ENCODE data around the gene BAIAP2. TPM values are rescaled to one million over a fixed set of nuclear protein-coding genes. Genes with fewer than 3 reads are reported as not detected.

Gene BAIAP2
- polyA plus RNA-seq, 3 donors: 8.6 to 17.0 (median 11.2) TPM

DNA sequence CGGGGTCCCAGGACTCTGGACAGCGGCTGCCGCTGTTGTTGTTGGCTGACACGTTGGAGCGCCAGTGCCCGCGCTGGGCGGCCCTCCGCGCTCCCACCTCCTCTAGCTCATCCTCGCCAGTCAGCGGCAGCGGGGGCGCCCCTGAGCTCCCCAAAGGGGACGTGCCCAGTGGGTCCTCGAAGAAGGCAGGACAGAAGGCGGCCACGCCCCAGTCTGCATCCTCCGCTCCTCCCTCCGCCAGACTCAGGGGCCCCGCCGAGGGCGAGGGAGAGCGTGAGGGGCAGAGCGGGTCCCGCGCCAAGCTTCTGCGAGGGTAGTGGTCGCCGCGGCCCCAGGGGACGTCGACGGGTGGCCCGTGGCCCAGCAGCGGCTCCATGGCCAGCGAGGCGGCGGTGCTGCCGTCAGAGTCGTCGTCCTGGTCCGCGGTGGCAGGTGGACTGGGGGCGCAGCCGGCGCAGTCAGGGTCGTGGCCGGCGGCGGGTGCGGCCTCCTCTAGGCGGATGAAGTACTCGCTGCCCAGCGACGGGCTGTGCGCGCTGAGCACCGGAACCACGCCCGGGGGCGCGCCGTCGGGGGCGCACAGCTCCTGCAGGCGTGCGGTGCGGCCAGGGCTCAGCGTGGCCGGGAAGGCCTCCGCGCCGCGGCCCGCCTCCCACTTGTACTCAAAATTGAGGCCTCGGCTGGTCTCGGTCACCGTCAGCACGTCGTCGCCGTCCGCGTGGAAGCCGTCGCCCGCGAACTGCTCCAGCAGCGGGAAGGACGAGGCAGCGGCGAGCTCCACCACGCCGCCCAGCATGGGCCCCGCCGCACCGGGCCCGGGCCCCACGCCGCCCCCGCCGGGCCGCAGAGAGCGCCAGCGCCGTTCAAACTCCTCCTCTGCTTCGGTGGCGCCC, 87.1 kb downstream of the BAIAP2 start:
- Histone ChIP-seq H3K4me2 (replicated peaks; ENCODE audit: extremely low read depth, low read length, poor library complexity, severe bottlenecking) (no peak overlapping the region), H3K36me3 (replicated peaks in 1 of 2; ENCODE audit: control insufficient read depth in 1 of 2, insufficient read depth in 2 of 2, low read length in 2 of 2) (peaks cover 18 to 27% of the 10 kb centered on the region in 2 donors), H4K20me1 (ENCODE audit: insufficient read depth, low read length) (peaks cover 32% of the 10 kb centered on the region), H3K79me2 (ENCODE audit: insufficient read depth, low read length) (no peaks in the 10 kb centered on the region), H2AFZ (ENCODE audit: insufficient read depth, low read depth, low read length, poor library complexity, severe bottlenecking) (no peak overlapping the region), H3K27me3 (ENCODE audit: control insufficient read depth in 2 of 2, insufficient read depth in 2 of 2, low read length in 2 of 2) (no peaks in the 10 kb centered on the region), H3K4me1 (ENCODE audit: control insufficient read depth in 1 of 2, insufficient read depth in 2 of 2, low read length in 2 of 2) (peaks cover 6 to 8% of the 10 kb centered on the region in 2 donors), H3K4me3 (replicated peaks in 1 of 3; ENCODE audit: low read depth in 2 of 3, low read length in 3 of 3) (no peak overlapping the region), H3K9me3 (replicated peaks in 1 of 2; ENCODE audit: control insufficient read depth in 1 of 2, insufficient read depth in 1 of 2, low read length in 2 of 2) (no peaks in the 10 kb centered on the region), H3K27ac (ENCODE audit: low read depth in 1 of 2, low read length in 2 of 2) (no peak overlapping the region), H3K9ac (ENCODE audit: insufficient read depth, low read length, poor library complexity, severe bottlenecking) (no peak overlapping the region)
- peaks cover 17 to 22% of the 10 kb centered on the region in 2 donors for H3K36me3 Mint-ChIP-seq
- H3K27ac Mint-ChIP-seq: no peak overlapping the region
- intact Hi-C loops (cut with micrococcal nuclease): no loop called here
- peaks cover 0 to 4% (median 0%) of the 10 kb centered on the region in 7 donors for H3K9me3 Mint-ChIP-seq
- WGBS (ENCODE audit: insufficient coverage): 95% methylated on average over 102 of the region's 109 CpGs
- TF ChIP-seq, protein P1, sequence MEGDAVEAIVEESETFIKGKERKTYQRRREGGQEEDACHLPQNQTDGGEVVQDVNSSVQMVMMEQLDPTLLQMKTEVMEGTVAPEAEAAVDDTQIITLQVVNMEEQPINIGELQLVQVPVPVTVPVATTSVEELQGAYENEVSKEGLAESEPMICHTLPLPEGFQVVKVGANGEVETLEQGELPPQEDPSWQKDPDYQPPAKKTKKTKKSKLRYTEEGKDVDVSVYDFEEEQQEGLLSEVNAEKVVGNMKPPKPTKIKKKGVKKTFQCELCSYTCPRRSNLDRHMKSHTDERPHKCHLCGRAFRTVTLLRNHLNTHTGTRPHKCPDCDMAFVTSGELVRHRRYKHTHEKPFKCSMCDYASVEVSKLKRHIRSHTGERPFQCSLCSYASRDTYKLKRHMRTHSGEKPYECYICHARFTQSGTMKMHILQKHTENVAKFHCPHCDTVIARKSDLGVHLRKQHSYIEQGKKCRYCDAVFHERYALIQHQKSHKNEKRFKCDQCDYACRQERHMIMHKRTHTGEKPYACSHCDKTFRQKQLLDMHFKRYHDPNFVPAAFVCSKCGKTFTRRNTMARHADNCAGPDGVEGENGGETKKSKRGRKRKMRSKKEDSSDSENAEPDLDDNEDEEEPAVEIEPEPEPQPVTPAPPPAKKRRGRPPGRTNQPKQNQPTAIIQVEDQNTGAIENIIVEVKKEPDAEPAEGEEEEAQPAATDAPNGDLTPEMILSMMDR (IDR thresholded peaks at IDR 0.05): no peak
- peaks cover 7% of the 10 kb centered on the region for H3K4me1 Mint-ChIP-seq
- DNase-seq: no peak
- H3K27me3 Mint-ChIP-seq (ENCODE audit: low read depth in 3 of 3): peaks cover 0 to 2% (median 0%) of the 10 kb centered on the region in 3 donors
- H3K4me3 Mint-ChIP-seq: no peak overlapping the region

DNA sequence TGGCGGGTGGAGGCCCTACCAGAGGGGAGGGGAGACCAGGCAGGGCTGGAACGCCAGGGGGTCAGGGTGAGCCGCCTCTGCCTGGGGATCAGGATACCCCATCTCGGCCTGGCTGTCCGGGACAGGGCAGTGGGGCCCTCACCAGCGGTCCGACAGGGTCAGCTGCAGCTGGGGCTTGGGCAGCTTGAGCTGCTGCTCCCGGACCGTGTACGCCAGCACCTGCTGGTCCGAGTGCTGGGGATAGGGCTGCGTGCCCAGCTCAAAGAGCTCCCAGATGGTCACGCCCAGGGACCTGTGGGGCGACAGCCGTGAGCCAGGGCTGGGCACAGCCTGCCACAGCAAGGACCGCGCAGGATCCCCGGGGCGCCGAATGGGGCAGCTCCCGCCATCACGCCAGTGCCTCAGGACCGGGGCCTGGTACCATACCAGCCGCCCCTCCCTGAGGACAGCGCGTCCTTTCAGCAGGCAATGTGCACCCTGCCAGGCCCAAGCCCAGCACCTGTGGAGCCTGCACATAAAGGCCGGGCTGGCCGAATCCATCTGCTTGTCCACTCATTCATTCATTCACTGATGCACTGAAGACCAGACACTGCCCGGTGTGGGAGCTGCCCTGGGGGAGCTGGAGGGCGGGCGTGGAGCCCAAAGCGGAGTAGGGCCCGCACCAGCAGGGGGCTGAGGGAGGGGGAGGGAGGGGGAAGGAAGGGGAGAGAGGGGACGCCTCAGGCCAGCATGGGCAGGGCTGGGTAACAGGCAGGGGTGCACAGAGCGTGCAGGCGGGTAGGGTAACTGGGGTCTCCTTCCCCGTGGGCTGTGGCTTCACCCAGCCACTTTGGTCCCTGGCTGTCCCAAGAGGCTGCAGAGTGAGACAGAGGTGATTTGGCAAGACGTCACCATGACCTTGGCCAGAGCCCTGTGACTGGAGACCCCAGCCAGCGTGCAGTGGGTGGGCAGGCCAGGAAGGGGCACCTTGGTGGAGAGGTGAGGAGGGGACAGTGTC, 88.4 kb downstream of the BAIAP2 start:
- H2AFZ ChIP-seq (ENCODE audit: insufficient read depth, low read depth, low read length, poor library complexity, severe bottlenecking): no peak overlapping the region
- Mint-ChIP-seq H3K4me1 (peaks cover 6% of the 10 kb centered on the region), H3K9me3 (peaks cover 0 to 4% (median 0%) of the 10 kb centered on the region in 7 donors), H3K36me3 (peaks cover 11 to 20% of the 10 kb centered on the region in 2 donors), H3K27ac (no peak overlapping the region), H3K4me3 (no peak overlapping the region), H3K27me3 (ENCODE audit: low read depth in 3 of 3) (peaks cover 0 to 4% (median 2%) of the 10 kb centered on the region in 3 donors)
- no peak overlapping the region for H3K4me2 ChIP-seq (replicated peaks; ENCODE audit: extremely low read depth, low read length, poor library complexity, severe bottlenecking)
- DNase-seq: no peak
- H4K20me1 ChIP-seq (ENCODE audit: insufficient read depth, low read length): peaks cover 24% of the 10 kb centered on the region
- H3K4me1 ChIP-seq (ENCODE audit: control insufficient read depth in 1 of 2, insufficient read depth in 2 of 2, low read length in 2 of 2): peaks cover 6 to 8% of the 10 kb centered on the region in 2 donors
- H3K4me3 ChIP-seq (replicated peaks in 1 of 3; ENCODE audit: low read depth in 2 of 3, low read length in 3 of 3): no peak overlapping the region
- intact Hi-C loops (cut with micrococcal nuclease): no loop called here
- H3K27me3 ChIP-seq (ENCODE audit: control insufficient read depth in 2 of 2, insufficient read depth in 2 of 2, low read length in 2 of 2): no peaks in the 10 kb centered on the region
- H3K79me2 ChIP-seq (ENCODE audit: insufficient read depth, low read length): no peaks in the 10 kb centered on the region
- H3K9me3 ChIP-seq (replicated peaks in 1 of 2; ENCODE audit: control insufficient read depth in 1 of 2, insufficient read depth in 1 of 2, low read length in 2 of 2): no peaks in the 10 kb centered on the region
- H3K9ac ChIP-seq (ENCODE audit: insufficient read depth, low read length, poor library complexity, severe bottlenecking): no peak overlapping the region
- WGBS (ENCODE audit: insufficient coverage): 96% methylated on average over 33 of the region's 39 CpGs
- H3K27ac ChIP-seq (ENCODE audit: low read depth in 1 of 2, low read length in 2 of 2): no peak overlapping the region
- peaks cover 17 to 18% of the 10 kb centered on the region in 2 donors for H3K36me3 ChIP-seq (replicated peaks in 1 of 2; ENCODE audit: control insufficient read depth in 1 of 2, insufficient read depth in 2 of 2, low read length in 2 of 2)
- TF ChIP-seq, protein P1 (IDR thresholded peaks at IDR 0.05): no peak
